Skeletal muscle cell (primary cell): ENCODE data around the gene LIPI.
"Not testable (repeated sequence)": the region's sequence is repeated elsewhere in the genome, so short reads cannot be mapped to it uniquely, and the experiment has no call there.

Experiments used
- DNase-seq: peaks from one replicate; pipeline ENCODE4 v3.0.0-alpha.2; 2010; ENCODE audit warnings: low read depth
- H3K4me3 ChIP-seq: 2 replicates; pipeline ENCODE4 v1.5.1; 2011; ENCODE audit warnings: low read depth, mild to moderate bottlenecking, control low read depth, low read length, moderate library complexity

The LIPI gene

GRCh38 chr21:14076143-14076806 lies 134.5 kb downstream of the LIPI start:
- H3K4me3 ChIP-seq, result no peak overlapping the region
- no peak for DNase-seq

GRCh38 chr21:14075346-14076142 lies 135.2 kb downstream of the LIPI start:
- DNase-seq, result no peak
- H3K4me3 ChIP-seq, result no peak overlapping the region

- H3K4me3 ChIP-seq, result no peak overlapping the region
- no peak for DNase-seq
Observed at GRCh38 chr21:14074177-14074576, 136.6 kb downstream of the LIPI start.

- H3K4me3 ChIP-seq, result no peak overlapping the region
- no peak for DNase-seq
Observed at GRCh38 chr21:14073615-14074014, 137.1 kb downstream of the LIPI start.

- DNase-seq, result no peak
- H3K4me3 ChIP-seq, result no peak overlapping the region
Observed at GRCh38 chr21:14072761-14073535, 137.8 kb downstream of the LIPI start.

- no peak for DNase-seq
- no peak overlapping the region for H3K4me3 ChIP-seq
Observed at GRCh38 chr21:14071902-14072734, 138.6 kb downstream of the LIPI start.

- H3K4me3 ChIP-seq, result no peak overlapping the region
- DNase-seq, result no peak
Observed at GRCh38 chr21:14070968-14071367, 139.8 kb downstream of the LIPI start.

- H3K4me3 ChIP-seq, result no peak overlapping the region
- no peak for DNase-seq
Observed at GRCh38 chr21:14070049-14070893, 140.5 kb downstream of the LIPI start.

GRCh38 chr21:14064296-14064645 lies 146.5 kb downstream of the LIPI start:
- DNase-seq, result no peak
- no peak overlapping the region for H3K4me3 ChIP-seq

- not testable (repeated sequence) for DNase-seq, H3K4me3 ChIP-seq
Observed at GRCh38 chr21:14063620-14064295, 147.0 kb downstream of the LIPI start.

GRCh38 chr21:14062684-14063083 lies 148.1 kb downstream of the LIPI start:
- not testable (repeated sequence) for DNase-seq

GRCh38 chr21:14061820-14062219 lies 148.9 kb downstream of the LIPI start:
- DNase-seq, H3K4me3 ChIP-seq: not testable (repeated sequence)

More at GRCh38 chr21:14062684-14063083, 148.1 kb downstream of the LIPI start:
- not testable (repeated sequence) for H3K4me3 ChIP-seq

- not testable (repeated sequence) for DNase-seq, H3K4me3 ChIP-seq
Observed at GRCh38 chr21:14058995-14059627, 151.6 kb downstream of the LIPI start.
